ENCODE data around the gene HEG1.

DNA sequence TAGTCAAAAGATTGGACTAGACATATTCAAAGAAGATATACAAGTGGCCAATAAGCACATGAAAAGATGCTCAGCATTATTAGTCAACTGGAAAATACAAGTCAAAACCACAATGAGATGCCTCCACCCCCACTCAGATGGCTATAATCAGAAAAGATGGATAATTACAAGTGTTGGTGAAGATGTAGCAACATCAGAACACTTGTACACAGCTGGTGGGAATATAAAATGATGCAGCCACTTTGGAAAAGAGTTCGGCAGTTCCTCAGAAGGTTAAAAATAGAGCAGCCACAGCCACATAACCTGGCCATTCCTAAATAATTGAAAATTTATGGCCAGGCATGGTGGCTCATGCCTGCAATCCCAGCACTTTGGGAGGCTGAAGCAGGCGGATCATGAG lies 38.4 kb downstream of the HEG1 start:
- TF ChIP-seq POLR2AphosphoS5 (IDR thresholded peaks at IDR 0.05), result no peak
- TF ChIP-seq, protein P1, sequence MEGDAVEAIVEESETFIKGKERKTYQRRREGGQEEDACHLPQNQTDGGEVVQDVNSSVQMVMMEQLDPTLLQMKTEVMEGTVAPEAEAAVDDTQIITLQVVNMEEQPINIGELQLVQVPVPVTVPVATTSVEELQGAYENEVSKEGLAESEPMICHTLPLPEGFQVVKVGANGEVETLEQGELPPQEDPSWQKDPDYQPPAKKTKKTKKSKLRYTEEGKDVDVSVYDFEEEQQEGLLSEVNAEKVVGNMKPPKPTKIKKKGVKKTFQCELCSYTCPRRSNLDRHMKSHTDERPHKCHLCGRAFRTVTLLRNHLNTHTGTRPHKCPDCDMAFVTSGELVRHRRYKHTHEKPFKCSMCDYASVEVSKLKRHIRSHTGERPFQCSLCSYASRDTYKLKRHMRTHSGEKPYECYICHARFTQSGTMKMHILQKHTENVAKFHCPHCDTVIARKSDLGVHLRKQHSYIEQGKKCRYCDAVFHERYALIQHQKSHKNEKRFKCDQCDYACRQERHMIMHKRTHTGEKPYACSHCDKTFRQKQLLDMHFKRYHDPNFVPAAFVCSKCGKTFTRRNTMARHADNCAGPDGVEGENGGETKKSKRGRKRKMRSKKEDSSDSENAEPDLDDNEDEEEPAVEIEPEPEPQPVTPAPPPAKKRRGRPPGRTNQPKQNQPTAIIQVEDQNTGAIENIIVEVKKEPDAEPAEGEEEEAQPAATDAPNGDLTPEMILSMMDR (IDR thresholded peaks at IDR 0.05), result no peak
